Measurements from ENCODE around the gene ANKLE2.

GRCh38 chr12:132710043-132710404, 51.6 kb downstream of the ANKLE2 start:
- no peak for TF ChIP-seq CTCF (IDR thresholded peaks at IDR 0.05; ENCODE audit: low read depth, low read length)
- TF ChIP-seq EZH2phosphoT487 (IDR thresholded peaks at IDR 0.05; ENCODE audit: low read depth) = no peak

All from OCI-LY3 (cell line).